ENCODE data around the gene TMCC1. TPM values are rescaled to one million over a fixed set of nuclear protein-coding genes. Genes with fewer than 3 reads are reported as not detected.

TMCC1 gene
- total RNA-seq, 1 donor from 2014 or later = 28.0 TPM

DNA sequence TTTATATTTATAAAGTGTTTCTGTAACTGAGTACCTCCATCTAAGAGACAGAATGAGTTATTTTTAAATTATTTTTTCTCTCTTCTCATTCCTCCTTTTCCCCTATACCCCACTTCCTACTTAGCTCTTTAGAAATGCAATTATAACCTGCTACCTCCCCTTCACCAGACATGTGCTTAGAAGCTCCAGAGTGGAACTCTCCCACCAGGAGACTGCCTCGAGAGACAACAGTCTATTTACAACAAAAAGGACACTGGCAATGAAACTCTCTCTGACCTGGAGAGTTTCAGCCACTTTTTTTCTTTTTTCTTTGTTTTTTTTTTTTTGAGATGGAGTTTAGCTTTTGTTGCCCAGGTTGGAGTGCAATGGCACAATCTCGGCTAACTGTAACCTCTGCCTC, 177.7 kb downstream of the TMCC1 start:
- TF ChIP-seq, protein P1, sequence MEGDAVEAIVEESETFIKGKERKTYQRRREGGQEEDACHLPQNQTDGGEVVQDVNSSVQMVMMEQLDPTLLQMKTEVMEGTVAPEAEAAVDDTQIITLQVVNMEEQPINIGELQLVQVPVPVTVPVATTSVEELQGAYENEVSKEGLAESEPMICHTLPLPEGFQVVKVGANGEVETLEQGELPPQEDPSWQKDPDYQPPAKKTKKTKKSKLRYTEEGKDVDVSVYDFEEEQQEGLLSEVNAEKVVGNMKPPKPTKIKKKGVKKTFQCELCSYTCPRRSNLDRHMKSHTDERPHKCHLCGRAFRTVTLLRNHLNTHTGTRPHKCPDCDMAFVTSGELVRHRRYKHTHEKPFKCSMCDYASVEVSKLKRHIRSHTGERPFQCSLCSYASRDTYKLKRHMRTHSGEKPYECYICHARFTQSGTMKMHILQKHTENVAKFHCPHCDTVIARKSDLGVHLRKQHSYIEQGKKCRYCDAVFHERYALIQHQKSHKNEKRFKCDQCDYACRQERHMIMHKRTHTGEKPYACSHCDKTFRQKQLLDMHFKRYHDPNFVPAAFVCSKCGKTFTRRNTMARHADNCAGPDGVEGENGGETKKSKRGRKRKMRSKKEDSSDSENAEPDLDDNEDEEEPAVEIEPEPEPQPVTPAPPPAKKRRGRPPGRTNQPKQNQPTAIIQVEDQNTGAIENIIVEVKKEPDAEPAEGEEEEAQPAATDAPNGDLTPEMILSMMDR (IDR thresholded peaks at IDR 0.05; ENCODE audit: insufficient read depth, low read length, poor library complexity, severe bottlenecking) = no peak
- Histone ChIP-seq H3K4me3 (ENCODE audit: low read depth, low read length) (no peak overlapping the region), H3K36me3 (ENCODE audit: control insufficient read depth, insufficient read depth, low read length) (no peaks in the 10 kb centered on the region), H3K27me3 (ENCODE audit: control insufficient read depth, insufficient read depth, low read length) (no peaks in the 10 kb centered on the region)
- no peak for DNase-seq (ENCODE audit: low read depth)

- no peaks in the 10 kb centered on the region for H3K36me3 ChIP-seq (ENCODE audit: control insufficient read depth, insufficient read depth, low read length)
- TF ChIP-seq, protein P1 (IDR thresholded peaks at IDR 0.05; ENCODE audit: insufficient read depth, low read length, poor library complexity, severe bottlenecking) = no peak
- H3K4me3 ChIP-seq (ENCODE audit: low read depth, low read length) = no peak overlapping the region
- no peaks in the 10 kb centered on the region for H3K27me3 ChIP-seq (ENCODE audit: control insufficient read depth, insufficient read depth, low read length)
- DNase-seq (ENCODE audit: low read depth) = no peak
These were observed 185.1 kb downstream of the TMCC1 start for GRCh38 chr3:129708328-129708861.

DNA sequence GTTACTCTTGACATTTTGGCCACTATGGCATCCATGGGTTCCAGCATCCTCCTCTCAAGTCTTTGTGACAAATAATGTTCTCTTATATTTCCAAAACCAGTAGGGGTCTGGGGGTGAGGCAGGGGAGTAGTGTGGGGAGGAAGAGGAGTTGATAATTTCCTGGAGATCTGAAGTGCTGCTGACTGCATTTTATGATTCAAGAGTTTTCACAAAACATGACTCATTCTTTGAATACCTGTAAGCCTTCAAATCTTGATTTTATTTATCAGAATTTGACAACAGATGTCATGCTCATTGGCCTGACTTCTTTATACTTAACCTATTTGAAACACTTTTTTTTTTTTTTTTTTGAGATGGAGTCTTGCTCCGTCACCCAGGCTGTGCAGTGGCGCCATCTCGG, 188.2 kb downstream of the TMCC1 start:
- TF ChIP-seq, protein P1 (IDR thresholded peaks at IDR 0.05; ENCODE audit: insufficient read depth, low read length, poor library complexity, severe bottlenecking) = no peak
- no peak for DNase-seq (ENCODE audit: low read depth)
- H3K4me3 ChIP-seq (ENCODE audit: low read depth, low read length) = no peak overlapping the region
- no peaks in the 10 kb centered on the region for H3K36me3 ChIP-seq (ENCODE audit: control insufficient read depth, insufficient read depth, low read length)
- no peaks in the 10 kb centered on the region for H3K27me3 ChIP-seq (ENCODE audit: control insufficient read depth, insufficient read depth, low read length)

DNA sequence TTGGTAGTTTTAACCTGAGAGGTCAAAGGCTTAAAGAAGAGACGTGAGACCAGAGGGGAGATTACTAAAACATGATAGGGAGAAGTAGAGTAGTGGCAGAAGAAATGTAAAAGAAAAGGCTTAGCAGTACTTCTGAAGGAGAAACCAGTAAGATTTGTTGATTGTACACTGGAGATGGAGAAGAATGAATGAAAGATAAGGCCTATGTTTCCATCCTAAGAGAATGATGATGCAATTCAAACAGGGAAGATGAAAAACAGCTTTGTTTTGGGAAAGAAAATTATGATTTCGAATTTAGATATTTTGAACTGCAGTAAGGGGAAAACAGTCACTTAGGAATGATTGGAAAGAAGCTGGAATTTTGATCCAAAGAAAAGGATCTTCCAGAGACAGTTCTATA, 189.6 kb downstream of the TMCC1 start:
- H3K4me3 ChIP-seq (ENCODE audit: low read depth, low read length) = no peak overlapping the region
- TF ChIP-seq, protein P1 (IDR thresholded peaks at IDR 0.05; ENCODE audit: insufficient read depth, low read length, poor library complexity, severe bottlenecking) = no peak
- no peaks in the 10 kb centered on the region for H3K27me3 ChIP-seq (ENCODE audit: control insufficient read depth, insufficient read depth, low read length)
- no peaks in the 10 kb centered on the region for H3K36me3 ChIP-seq (ENCODE audit: control insufficient read depth, insufficient read depth, low read length)
- no peak for DNase-seq (ENCODE audit: low read depth)

DNA sequence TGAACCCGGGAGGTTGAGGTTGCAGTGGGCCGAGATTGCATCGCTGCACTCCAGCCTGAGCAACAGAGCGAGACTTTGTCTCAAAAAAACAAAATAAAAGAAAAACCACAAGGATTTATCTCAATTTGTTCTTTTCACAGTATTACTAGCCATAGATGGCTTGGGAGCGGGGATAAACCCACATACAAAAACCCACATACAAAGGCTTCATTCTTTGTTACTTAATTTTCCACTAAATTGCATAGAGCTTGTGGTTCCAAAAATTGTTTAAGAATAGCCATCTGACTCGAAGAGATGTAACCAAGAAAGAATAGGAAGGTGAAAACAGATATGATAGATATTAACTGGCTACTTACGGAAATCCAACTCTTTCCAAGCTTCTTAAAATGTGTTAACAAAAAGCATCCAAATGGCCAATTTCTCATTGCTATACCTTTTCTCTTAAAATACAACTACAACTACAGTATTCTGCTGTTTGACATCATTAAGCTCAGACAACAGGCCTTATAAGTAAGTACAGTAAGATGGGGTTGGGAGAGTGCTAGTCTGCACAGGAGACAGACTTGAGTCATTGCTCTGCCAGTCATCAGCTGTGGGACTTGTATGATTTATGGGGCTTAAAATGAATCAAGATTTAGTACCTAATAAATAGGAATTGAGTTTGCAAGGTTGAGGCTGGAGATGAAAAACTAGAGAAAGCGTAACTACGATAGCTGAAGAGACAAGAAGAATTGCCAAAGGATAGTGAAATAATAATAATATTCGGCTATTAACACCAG, 190.4 kb downstream of the TMCC1 start:
- no peaks in the 10 kb centered on the region for H3K36me3 ChIP-seq (ENCODE audit: control insufficient read depth, insufficient read depth, low read length)
- TF ChIP-seq, protein P1 (IDR thresholded peaks at IDR 0.05; ENCODE audit: insufficient read depth, low read length, poor library complexity, severe bottlenecking) = no peak
- no peak overlapping the region for H3K4me3 ChIP-seq (ENCODE audit: low read depth, low read length)
- no peak for DNase-seq (ENCODE audit: low read depth)
- no peaks in the 10 kb centered on the region for H3K27me3 ChIP-seq (ENCODE audit: control insufficient read depth, insufficient read depth, low read length)
